ENCODE data around the gene FTSJ1. TPM values are rescaled to one million over a fixed set of nuclear protein-coding genes. Genes with fewer than 3 reads are reported as not detected.

The FTSJ1 gene
- total and polyA plus RNA-seq, 2 of the 8 experiments (the other 6 are each of a cell fraction or from before 2014, with no cell fraction given), result 62.4 to 80.4 TPM

- FAIRE-seq (no peak), DNase-seq (ENCODE audit: low read depth in 1 of 2, low spot score in 2 of 2) (no peak)
- ChIA-PET POLR2A (ENCODE audit: partially characterized antibody) (no interaction called here), CTCF (ENCODE audit: partially characterized antibody) (interaction anchor here (1.1 to 1.3 kb wide), 2 partner anchors 10 to 37 kb away, joined by 4 to 5 read pairs; no protein-coding TSS in a partner anchor)
- Histone ChIP-seq H2BK20ac (ENCODE audit: low read length) (no peak overlapping the region), H3K23me2 (ENCODE audit: low read depth, low read length) (no peaks in the 10 kb centered on the region), H2BK12ac (ENCODE audit: low read depth, low read length) (no peak overlapping the region), H2BK120ac (replicated peaks; ENCODE audit: low read depth, low read length) (no peak overlapping the region), H3K36me3 (ENCODE audit: control insufficient read depth in 2 of 4, insufficient read depth in 4 of 4, low read length in 3 of 4) (no peaks in the 10 kb centered on the region), H3K9ac (replicated peaks in 1 of 4; ENCODE audit: extremely low read depth in 1 of 4, low read depth in 3 of 4, low read length in 3 of 4) (no peak overlapping the region), H3K4me2 (ENCODE audit: insufficient read depth in 1 of 2, low read depth in 2 of 2, low read length in 2 of 2) (no peak overlapping the region), H3K56ac (replicated peaks; ENCODE audit: insufficient read length, low read depth, low read length) (no peak overlapping the region), H4K91ac (replicated peaks; ENCODE audit: insufficient read length, low read length) (no peak overlapping the region), H2BK15ac (ENCODE audit: low read length) (no peak overlapping the region), H3K4me3 (ENCODE audit: extremely low read depth in 1 of 4, insufficient read depth in 2 of 4, low read depth in 3 of 4, low read length in 4 of 4) (no peak overlapping the region), H2AFZ (ENCODE audit: low read length) (no peak overlapping the region), H3K79me2 (ENCODE audit: control insufficient read depth in 1 of 2, insufficient read depth in 2 of 2, low read length in 2 of 2) (no peaks in the 10 kb centered on the region), H3K79me1 (ENCODE audit: low read depth, low read length) (no peaks in the 10 kb centered on the region), H3K14ac (ENCODE audit: insufficient read length) (no peak overlapping the region), H3K18ac (ENCODE audit: extremely low read depth, low read length) (no peak overlapping the region), H3K9me3 (ENCODE audit: insufficient read depth in 2 of 2, low read depth in 1 of 2, low read length in 1 of 2) (no peaks in the 10 kb centered on the region), H4K20me1 (replicated peaks in 1 of 2; ENCODE audit: control insufficient read depth in 1 of 2, insufficient read depth in 2 of 2, low read length in 2 of 2) (no peaks in the 10 kb centered on the region), H3K4me1 (replicated peaks in 1 of 4; ENCODE audit: control insufficient read depth in 3 of 4, insufficient read depth in 4 of 4, low read length in 3 of 4) (no peaks in the 10 kb centered on the region; a peak in 1 of 7 replicates), H2AK5ac (ENCODE audit: low read depth, low read length) (no peak overlapping the region), H3K23ac (ENCODE audit: insufficient read length) (no peak overlapping the region), H3K27me3 (replicated peaks in 1 of 4; ENCODE audit: control insufficient read depth in 3 of 4, extremely low read depth in 1 of 4, insufficient read depth in 3 of 4, low read length in 3 of 4) (no peaks in the 10 kb centered on the region), H3K27ac (ENCODE audit: low read depth, low read length) (no peak overlapping the region), H4K8ac (ENCODE audit: extremely low read depth, insufficient read depth, low read length) (no peak overlapping the region), H3K4ac (replicated peaks; ENCODE audit: insufficient read length, low read depth, low read length) (no peak overlapping the region), H2BK5ac (ENCODE audit: low read depth, low read length) (no peak overlapping the region), H4K5ac (ENCODE audit: insufficient read length, low read depth, low read length) (no peak overlapping the region)
- WGBS, 2 experiments (ENCODE audit: extremely low coverage in 1 of 2, insufficient coverage in 1 of 2, insufficient read length in 1 of 2, insufficient replicate concordance in 2 of 2, low coverage in 1 of 2, low lambda C conversion rate in 2 of 2, missing lambda C conversion rate in 1 of 2), result 94% methylated on average over 2 of the region's 7 CpGs; no CpG with 5 or more reads in 1 of the 2 experiments
- no peak for TF ChIP-seq EP300 (IDR thresholded peaks at IDR 0.05; ENCODE audit: borderline replicate concordance in 1 of 2, low read depth in 2 of 2, low read length in 2 of 2)
- no peak for TF ChIP-seq BCL11A (IDR thresholded peaks at IDR 0.05; ENCODE audit: low read depth in 2 of 2, low read length in 2 of 2)
- TF ChIP-seq RXRA (IDR thresholded peaks at IDR 0.05; ENCODE audit: insufficient read depth, low read depth, low read length), result no peak
- no peak for TF ChIP-seq USF2 (IDR thresholded peaks at IDR 0.05; ENCODE audit: low read length)
- no peak for TF ChIP-seq CHD2 (IDR thresholded peaks at IDR 0.05; ENCODE audit: low read length)
- no peak for TF ChIP-seq PHF8 (conservative IDR thresholded peaks at IDR 0.05; ENCODE audit: low read depth, low read length)
- no peak for TF ChIP-seq RAD21 (IDR thresholded peaks at IDR 0.05 in 1 of 2, conservative IDR thresholded peaks at IDR 0.05 in 1 of 2; ENCODE audit: low read depth in 2 of 2, low read length in 2 of 2)
- no peak for TF ChIP-seq ZNF274 (IDR thresholded peaks at IDR 0.05; ENCODE audit: borderline replicate concordance, extremely low read depth, low read length)
- TF ChIP-seq SUZ12 (IDR thresholded peaks at IDR 0.05; ENCODE audit: low read length), result no peak
- TF ChIP-seq E2F6 (IDR thresholded peaks at IDR 0.05), result no peak
- no peak for TF ChIP-seq KDM4A (IDR thresholded peaks at IDR 0.05; ENCODE audit: low read depth, low read length, severe bottlenecking)
- TF ChIP-seq EGR1 (IDR thresholded peaks at IDR 0.05; ENCODE audit: borderline replicate concordance, low read depth, low read length), result no peak
These were observed 28.3 kb downstream of the FTSJ1 start for GRCh38 chrX:48504261-48504660.

Measured in H1 (cell line).